GM23248 (cell line): ENCODE data around the gene CD83.

Source experiments
- EZH2 ChIP-seq: fragments of 200-600 bp; sonication (generic); IDR thresholded peaks from 2 replicates; pipeline ENCODE4 v1.6.1; 2018; ENCODE audit warnings: antibody characterized with exemption, mild to moderate bottlenecking; ENCODE audit not compliant: insufficient read depth, poor library complexity, severe bottlenecking
- EZH2phosphoT487 ChIP-seq: fragments of 200-600 bp; sonication (generic); IDR thresholded peaks from 2 replicates; pipeline ENCODE4 v1.6.1; 2018; ENCODE audit warnings: antibody characterized with exemption, moderate library complexity, mild to moderate bottlenecking, low read depth; ENCODE audit not compliant: insufficient read depth

GRCh38 chr6:14079433-14079832, 38.1 kb upstream of the CD83 start:
- TF ChIP-seq EZH2 (no peak), EZH2phosphoT487 (no peak)
